Gastroesophageal sphincter (tissue), 4 donors: ENCODE results near the gene OLR1. TPM values are rescaled to one million over a fixed set of nuclear protein-coding genes. Genes with fewer than 3 reads are reported as not detected.

Source experiments
- ATAC-seq: fragments of 150-250 bp; one replicate; pipeline ENCODE4 v1.9.1; 2016; ENCODE audit warnings: mild to moderate bottlenecking, moderate library complexity
- H3K27ac ChIP-seq, 4 donors: fragments of 200-600 bp; sonication (generic) in 3 of 4; 1 replicate in 3 of 4; 2 replicates in 1 of 4; pipeline ENCODE4 v1.5.1; 2016 to 2019
- H3K27me3 ChIP-seq: fragments of 200-600 bp; sonication (generic); one replicate; pipeline ENCODE4 v1.5.1; 2019
- H3K36me3 ChIP-seq, 2 donors: fragments of 200-600 bp; sonication (generic); one replicate each; pipeline ENCODE4 v1.5.1; 2019; ENCODE audit warnings: control low read depth in 1 of 2
- H3K4me1 ChIP-seq, 3 donors: fragments of 200-600 bp; sonication (generic); 1 replicate in 2 of 3; 2 replicates in 1 of 3; pipeline ENCODE4 v1.5.1; 2016 to 2019; ENCODE audit warnings: control low read depth in 2 of 3
- H3K4me3 ChIP-seq, 2 donors: fragments of 200-600 bp; sonication (generic); one replicate each; pipeline ENCODE4 v1.5.1; 2019; ENCODE audit warnings: mild to moderate bottlenecking in 1 of 2, moderate library complexity in 1 of 2
- H3K9me3 ChIP-seq, 3 donors: fragments of 200-600 bp; sonication (generic); one replicate each; pipeline ENCODE4 v1.5.1; 2017 to 2019; ENCODE audit warnings: control low read depth in 2 of 3
- CTCF ChIP-seq, 4 experiments: fragments of 200-600 bp in 2 of 4; fragments of 450-650 bp in 2 of 4; sonication (generic) in 1 of 4; IDR thresholded peaks; one replicate each; pipeline ENCODE4 v1.5.1; 2017 to 2019; ENCODE audit warnings: antibody characterized with exemption in 4 of 4, mild to moderate bottlenecking in 2 of 4, moderate library complexity in 2 of 4
- EP300 ChIP-seq: sonication (generic); formaldehyde crosslinking; IDR thresholded peaks from one replicate; pipeline ENCODE4 v1.6.1; 2017; ENCODE audit warnings: antibody characterized with exemption, mild to moderate bottlenecking
- POLR2A ChIP-seq, 2 donors: fragments of 450-650 bp; IDR thresholded peaks; one replicate each; pipeline ENCODE4 v1.6.1; 2017; ENCODE audit warnings: antibody characterized with exemption in 2 of 2, mild to moderate bottlenecking in 2 of 2, moderate library complexity in 1 of 2
- POLR2AphosphoS5 ChIP-seq: sonication (generic); formaldehyde crosslinking; IDR thresholded peaks from one replicate; pipeline ENCODE4 v1.6.1; 2017; ENCODE audit warnings: antibody characterized with exemption
- WGBS, 2 donors: methylation state at CpG; one replicate each; pipeline ENCODE4 v1.1.5; 2018; ENCODE audit warnings: low coverage in 1 of 2; 5-methylcytosine and 5-hydroxymethylcytosine counted together
- total RNA-seq, 4 donors: library from RNA; depleted of rRNA; stranded (reverse); fragments of >200 nt; gene quantifications; one replicate each; pipeline ENCODE4 v1.1.0, GENCODE V29; 2016

OLR1 gene
- total RNA-seq, 4 donors from 2014 or later: 0.39 to 6.5 (median 5.5) TPM; not detected in 1

- Histone ChIP-seq H3K36me3 (no peaks in the 10 kb centered on the region), H3K9me3 (no peaks in the 10 kb centered on the region), H3K4me1 (no peaks in the 10 kb centered on the region), H3K4me3 (no peak overlapping the region), H3K27ac (no peak overlapping the region), H3K27me3 (no peaks in the 10 kb centered on the region)
- WGBS, 2 donors: 63 to 88% methylated on average over 1 of the region's 1 CpG
- no peak for ATAC-seq
- TF ChIP-seq CTCF (IDR thresholded peaks at IDR 0.05) (no peak), POLR2A (IDR thresholded peaks at IDR 0.05) (no peak), EP300 (no peak), POLR2AphosphoS5 (no peak)
Observed at GRCh38 chr12:10126413-10126812, 45.5 kb downstream of the OLR1 start.

- Histone ChIP-seq H3K4me1 (no peaks in the 10 kb centered on the region), H3K9me3 (no peaks in the 10 kb centered on the region), H3K27ac (no peak overlapping the region), H3K36me3 (no peaks in the 10 kb centered on the region), H3K4me3 (no peak overlapping the region), H3K27me3 (no peaks in the 10 kb centered on the region)
- WGBS, 2 donors: 66 to 74% methylated on average over 2 to 4 of the region's 4 CpGs
- TF ChIP-seq POLR2A (IDR thresholded peaks at IDR 0.05): no peak
- ATAC-seq: no peak
Observed at GRCh38 chr12:10122689-10123088, 49.2 kb downstream of the OLR1 start.

- H3K9me3 ChIP-seq: no peaks in the 10 kb centered on the region
- TF ChIP-seq POLR2A (IDR thresholded peaks at IDR 0.05): no peak
- no peak for TF ChIP-seq CTCF (IDR thresholded peaks at IDR 0.05)
- no peak for TF ChIP-seq EP300
- no peak for TF ChIP-seq POLR2AphosphoS5
- no peaks in the 10 kb centered on the region for H3K36me3 ChIP-seq
- H3K4me3 ChIP-seq: no peak overlapping the region
- WGBS, 2 donors: 66 to 80% methylated on average over 6 to 7 of the region's 7 CpGs
- no peak overlapping the region for H3K27ac ChIP-seq
- ATAC-seq: no peak
- H3K4me1 ChIP-seq: no peaks in the 10 kb centered on the region
- no peaks in the 10 kb centered on the region for H3K27me3 ChIP-seq
Observed at GRCh38 chr12:10121278-10121677, 50.7 kb downstream of the OLR1 start.

GRCh38 chr12:10119066-10119465 lies 52.9 kb downstream of the OLR1 start:
- Histone ChIP-seq H3K36me3 (no peaks in the 10 kb centered on the region), H3K27ac (no peak overlapping the region), H3K4me3 (no peak overlapping the region), H3K9me3 (no peaks in the 10 kb centered on the region), H3K4me1 (no peaks in the 10 kb centered on the region), H3K27me3 (no peaks in the 10 kb centered on the region)
- 52 to 100% methylated on average over 1 to 3 of the region's 3 CpGs for WGBS, 2 donors
- TF ChIP-seq POLR2AphosphoS5 (no peak), CTCF (IDR thresholded peaks at IDR 0.05) (no peak), POLR2A (IDR thresholded peaks at IDR 0.05) (no peak), EP300 (no peak)
- ATAC-seq: no peak

GRCh38 chr12:10115890-10116289 lies 56.0 kb downstream of the OLR1 start:
- TF ChIP-seq POLR2AphosphoS5: no peak
- 92% methylated on average over 7 of the region's 7 CpGs for WGBS, 2 donors
- ATAC-seq: no peak

GRCh38 chr12:10115311-10115710 lies 56.6 kb downstream of the OLR1 start:
- Histone ChIP-seq H3K9me3 (no peaks in the 10 kb centered on the region), H3K36me3 (no peaks in the 10 kb centered on the region)

More at GRCh38 chr12:10115890-10116289, 56.0 kb downstream of the OLR1 start:
- no peaks in the 10 kb centered on the region for H3K4me1 ChIP-seq
- H3K27me3 ChIP-seq: no peaks in the 10 kb centered on the region
- H3K27ac ChIP-seq: no peak overlapping the region
- H3K9me3 ChIP-seq: no peaks in the 10 kb centered on the region
- no peak overlapping the region for H3K4me3 ChIP-seq
- H3K36me3 ChIP-seq: no peaks in the 10 kb centered on the region

More at GRCh38 chr12:10115311-10115710, 56.6 kb downstream of the OLR1 start:
- Histone ChIP-seq H3K4me1 (no peaks in the 10 kb centered on the region), H3K27ac (no peak overlapping the region), H3K4me3 (no peak overlapping the region), H3K27me3 (no peaks in the 10 kb centered on the region)
- TF ChIP-seq EP300 (no peak), POLR2AphosphoS5 (no peak), POLR2A (IDR thresholded peaks at IDR 0.05) (no peak), CTCF (IDR thresholded peaks at IDR 0.05) (no peak)
- ATAC-seq: no peak
- WGBS, 2 donors: 64 to 79% methylated on average over 5 to 8 of the region's 15 CpGs
